SIG-M5 treated with dmso at 0.1 percent for 504 hours (cell line): ENCODE measurements around the gene PNPLA1.

ENCODE experiments used
- DNase-seq: peaks from one replicate; lab custom pipeline; 2025; ENCODE audit not compliant: unreplicated experiment; lab: John Stamatoyannopoulos, UW

The PNPLA1 gene

DNA sequence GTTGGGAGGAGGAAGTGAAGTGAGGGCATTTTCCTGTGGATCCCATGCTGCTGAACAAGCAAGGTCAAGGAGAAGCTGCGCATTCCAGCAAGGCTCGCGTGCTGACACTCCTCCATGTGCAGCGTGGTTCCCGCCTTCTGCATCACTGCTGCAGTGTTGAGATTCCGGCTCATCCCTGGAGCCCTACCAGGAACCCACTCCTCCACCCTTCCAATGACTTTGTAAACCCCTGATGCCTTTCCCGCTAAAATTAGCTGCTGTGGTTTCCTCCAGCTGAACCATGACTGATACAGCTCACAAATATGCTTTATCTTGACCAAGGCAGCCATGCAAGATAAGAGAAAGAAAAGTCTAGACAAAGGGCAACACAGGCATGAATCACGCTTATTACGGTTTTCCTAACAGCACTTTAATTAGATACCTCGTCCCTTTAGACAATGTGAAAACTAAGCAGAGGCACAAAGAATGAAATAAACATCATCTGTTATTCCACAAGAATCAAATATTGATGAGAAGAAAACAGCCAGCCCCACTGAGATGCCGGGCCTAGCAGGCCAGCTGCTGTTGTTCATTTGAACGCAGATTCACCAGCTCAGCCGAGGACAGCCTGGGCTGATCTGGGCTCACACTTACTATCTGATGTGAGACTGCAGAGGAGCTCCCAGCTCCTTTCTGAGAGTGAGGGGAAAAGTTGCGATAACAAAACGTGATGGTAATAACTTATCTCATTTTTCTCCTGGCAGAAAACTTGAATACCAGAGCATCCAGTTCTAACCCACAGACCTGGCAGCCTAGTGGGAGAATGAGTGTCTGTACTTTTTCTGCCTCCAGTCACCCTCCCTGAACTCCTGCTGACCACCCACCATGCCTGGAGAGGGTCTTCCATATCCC, 81.1 kb downstream of the PNPLA1 start:
- no peak for DNase-seq

DNA sequence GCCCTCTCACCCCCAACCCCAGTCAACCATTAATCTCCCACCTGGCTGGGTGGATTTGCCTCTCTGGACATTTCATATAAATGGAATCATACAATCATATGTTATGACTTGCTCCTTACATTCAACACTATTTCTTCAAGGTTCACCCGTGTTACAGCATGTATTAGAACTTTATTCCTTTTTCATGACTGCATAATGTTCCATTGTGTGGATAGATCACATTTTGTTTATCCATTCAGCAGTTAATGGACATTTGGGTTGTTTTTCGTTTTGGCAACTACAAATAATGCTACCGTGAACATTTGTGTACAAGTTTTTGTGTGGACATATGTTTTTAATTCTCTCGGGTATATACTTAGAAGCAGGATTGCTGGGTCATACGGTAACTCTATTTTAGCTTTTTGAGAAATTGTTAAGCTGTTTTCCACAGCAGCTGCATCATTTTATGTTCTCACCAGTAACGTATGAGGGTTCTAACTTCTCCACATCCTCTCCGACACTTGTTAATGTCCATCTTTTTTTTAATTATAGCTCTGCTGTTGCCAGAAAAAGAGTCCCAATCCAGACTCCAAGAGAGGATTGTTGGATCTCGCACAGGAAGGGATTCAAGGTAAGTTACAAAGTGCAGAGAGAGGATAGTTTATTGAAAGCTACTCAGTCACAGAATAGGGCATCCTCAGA, 82.8 kb downstream of the PNPLA1 start:
- no peak for DNase-seq

DNA sequence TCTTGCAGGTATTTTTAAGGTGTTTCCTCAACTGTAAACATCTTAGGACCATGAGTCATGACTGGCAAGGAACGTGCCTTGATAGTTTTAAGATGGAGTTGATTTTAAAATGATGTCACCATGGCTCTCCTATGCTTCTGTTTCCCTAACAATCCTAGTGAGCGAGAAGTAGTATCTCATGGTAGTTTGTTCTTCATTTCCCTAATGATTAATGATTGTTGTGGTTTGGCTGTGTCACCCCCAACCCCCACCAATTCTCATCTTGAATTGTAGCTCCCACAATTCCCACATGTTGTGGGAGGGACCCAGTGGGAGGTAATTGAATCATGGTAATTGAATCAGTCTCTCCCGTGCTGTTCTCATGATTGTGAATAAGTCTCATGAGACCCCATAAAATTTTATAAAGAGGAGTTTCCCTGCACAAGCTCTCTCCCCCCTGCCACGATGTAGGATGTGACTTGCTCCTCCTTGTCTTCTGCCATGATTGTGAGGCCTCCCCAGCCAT, 83.6 kb downstream of the PNPLA1 start:
- DNase-seq = no peak

DNA sequence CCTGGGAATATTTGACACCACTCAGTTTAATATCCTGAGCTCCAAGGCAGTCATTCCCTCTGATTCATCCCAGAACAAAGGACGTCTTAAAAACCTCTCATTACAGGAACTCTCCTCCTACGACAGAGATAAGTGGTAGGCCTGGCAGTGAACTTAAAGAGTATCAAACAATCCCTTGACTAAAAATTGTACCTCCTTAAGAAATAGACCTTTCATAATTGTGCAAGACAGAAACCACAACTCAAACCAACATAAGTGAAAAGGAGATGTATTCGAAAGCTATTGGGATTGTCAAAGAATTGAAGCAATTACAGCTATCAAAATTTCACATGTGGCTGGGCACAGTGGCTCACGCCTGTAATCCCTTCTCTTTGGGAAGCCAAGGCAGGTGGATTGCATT, 86.0 kb downstream of the PNPLA1 start:
- peak; percentile 68 for DNase-seq

DNA sequence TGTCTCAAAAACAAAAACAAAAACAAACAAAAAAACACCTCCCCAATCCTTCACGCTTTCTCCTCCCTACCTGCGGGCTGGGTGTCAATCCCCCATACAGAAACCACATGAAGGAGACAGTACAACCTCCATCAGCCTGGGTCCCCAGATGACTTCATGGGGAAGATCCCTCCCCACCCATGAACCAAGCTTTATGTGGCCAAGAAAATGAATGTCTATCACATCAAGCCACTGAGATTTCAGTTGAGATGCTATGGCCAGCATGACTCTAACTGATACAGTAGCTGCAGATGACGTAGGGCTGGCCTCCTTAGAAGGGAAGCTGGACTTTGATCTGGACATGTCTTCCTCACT, 88.0 kb downstream of the PNPLA1 start:
- DNase-seq = no peak
